ENCODE data around the gene PASK. TPM values are rescaled to one million over a fixed set of nuclear protein-coding genes. Genes with fewer than 3 reads are reported as not detected.

Gene PASK
- total RNA-seq, 1 experiment from 2014 or later, result 21.1 TPM

DNA sequence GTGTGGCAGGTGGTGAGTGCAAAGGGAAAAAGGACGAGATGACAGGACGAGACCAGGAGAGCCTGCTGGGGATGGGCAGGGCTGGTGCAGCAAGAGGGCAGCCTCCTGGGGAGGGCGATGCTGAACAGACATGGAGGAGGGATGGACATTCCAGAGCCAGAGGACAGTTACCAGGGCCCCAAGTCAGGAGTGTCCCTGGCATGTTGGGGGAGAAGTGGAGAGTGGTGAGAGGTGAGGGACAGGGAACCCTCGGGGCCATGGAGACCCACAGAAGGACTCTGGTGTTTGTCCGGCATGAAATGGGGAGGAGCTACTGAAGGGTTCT is 66.2 kb downstream of the PASK start:
- Histone ChIP-seq H3K27me3 (replicated peaks; ENCODE audit: control insufficient read depth, insufficient read depth, low read length) (no peaks in the 10 kb centered on the region), H3K36me3 (ENCODE audit: control insufficient read depth, insufficient read depth, low read length) (no peaks in the 10 kb centered on the region), H3K4me1 (no peaks in the 10 kb centered on the region), H3K4me3 (ENCODE audit: low read depth, low read length) (no peak overlapping the region), H3K9me3 (no peaks in the 10 kb centered on the region)
- BruUV-seq (replicated peaks), result no TSS peak
- CTCF ChIA-PET, result no interaction called here
- Mint-ChIP-seq H3K27ac (ENCODE audit: unreplicated experiment) (no peak overlapping the region), H3K27me3 (ENCODE audit: insufficient read depth, unreplicated experiment) (no peaks in the 10 kb centered on the region), H3K4me1 (ENCODE audit: low read depth, unreplicated experiment) (no peaks in the 10 kb centered on the region), H3K9me3 (ENCODE audit: unreplicated experiment) (no peaks in the 10 kb centered on the region), H3K36me3 (ENCODE audit: insufficient read depth, unreplicated experiment) (no peaks in the 10 kb centered on the region), H3K4me3 (ENCODE audit: unreplicated experiment) (no peak overlapping the region)
- no peak for DNase-seq
- no peak for TF ChIP-seq CTCF (IDR thresholded peaks at IDR 0.05; ENCODE audit: insufficient read depth in 1 of 2, low read depth in 1 of 2, low read length in 1 of 2, severe bottlenecking in 1 of 2, unreplicated experiment in 1 of 2)
- intact Hi-C loops (cut with micrococcal nuclease; ENCODE audit: unreplicated experiment), result no loop called here
- POLR2A ChIA-PET, result no interaction called here

GRCh38 chr2:241082341-241083090 is 66.8 kb downstream of the PASK start:
- Mint-ChIP-seq H3K27ac (ENCODE audit: unreplicated experiment) (no peak overlapping the region), H3K9me3 (ENCODE audit: unreplicated experiment) (no peaks in the 10 kb centered on the region), H3K36me3 (ENCODE audit: insufficient read depth, unreplicated experiment) (no peaks in the 10 kb centered on the region), H3K4me3 (ENCODE audit: unreplicated experiment) (no peak overlapping the region), H3K4me1 (ENCODE audit: low read depth, unreplicated experiment) (no peaks in the 10 kb centered on the region), H3K27me3 (ENCODE audit: insufficient read depth, unreplicated experiment) (no peaks in the 10 kb centered on the region)
- DNase-seq, result no peak
- ChIA-PET CTCF (no interaction called here), POLR2A (no interaction called here)
- no peaks in the 10 kb centered on the region for H3K4me1 ChIP-seq
- H3K9me3 ChIP-seq, result no peaks in the 10 kb centered on the region
- BruUV-seq (replicated peaks), result no TSS peak
- H3K27me3 ChIP-seq (replicated peaks; ENCODE audit: control insufficient read depth, insufficient read depth, low read length), result no peaks in the 10 kb centered on the region
- no peaks in the 10 kb centered on the region for H3K36me3 ChIP-seq (ENCODE audit: control insufficient read depth, insufficient read depth, low read length)
- intact Hi-C loops (cut with micrococcal nuclease; ENCODE audit: unreplicated experiment), result no loop called here
- no peak overlapping the region for H3K4me3 ChIP-seq (ENCODE audit: low read depth, low read length)
- TF ChIP-seq CTCF (IDR thresholded peaks at IDR 0.05; ENCODE audit: insufficient read depth in 1 of 2, low read depth in 1 of 2, low read length in 1 of 2, severe bottlenecking in 1 of 2, unreplicated experiment in 1 of 2), result no peak

DNA sequence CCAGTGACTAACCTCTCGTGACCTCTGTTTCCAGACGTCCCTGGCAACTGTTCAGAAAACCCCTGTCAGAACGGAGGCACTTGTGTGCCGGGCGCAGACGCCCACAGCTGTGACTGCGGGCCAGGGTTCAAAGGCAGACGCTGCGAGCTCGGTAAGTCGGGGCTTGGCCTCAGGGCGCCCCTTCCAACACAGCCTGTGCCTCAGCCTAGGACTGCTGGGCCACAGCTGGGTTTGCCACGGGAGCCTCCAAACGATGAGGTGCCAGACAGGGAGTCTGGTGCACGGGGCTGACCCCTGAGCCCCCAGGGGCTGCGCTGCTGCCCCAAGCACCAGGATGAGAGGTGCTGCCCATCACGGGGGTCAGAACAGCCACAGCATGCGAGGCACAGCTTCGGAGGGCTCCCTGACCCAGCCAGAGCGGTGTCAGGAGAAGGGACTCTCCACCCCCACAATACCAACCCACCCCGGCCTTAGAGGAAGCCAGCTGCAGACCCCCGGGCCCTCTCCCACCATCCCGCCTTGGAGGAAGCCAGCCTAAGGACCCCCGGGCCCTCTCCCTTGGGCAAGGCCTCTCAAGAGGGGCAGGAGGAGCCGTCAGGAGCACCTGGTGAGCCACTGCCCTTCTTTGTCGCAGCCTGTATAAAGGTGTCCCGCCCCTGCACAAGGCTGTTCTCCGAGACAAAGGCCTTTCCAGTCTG is 67.5 kb downstream of the PASK start:
- Mint-ChIP-seq H3K36me3 (ENCODE audit: insufficient read depth, unreplicated experiment) (no peaks in the 10 kb centered on the region), H3K27ac (ENCODE audit: unreplicated experiment) (no peak overlapping the region), H3K4me1 (ENCODE audit: low read depth, unreplicated experiment) (no peaks in the 10 kb centered on the region), H3K27me3 (ENCODE audit: insufficient read depth, unreplicated experiment) (no peaks in the 10 kb centered on the region), H3K9me3 (ENCODE audit: unreplicated experiment) (no peaks in the 10 kb centered on the region), H3K4me3 (ENCODE audit: unreplicated experiment) (no peak overlapping the region)
- ChIA-PET POLR2A (no interaction called here), CTCF (no interaction called here)
- intact Hi-C loops (cut with micrococcal nuclease; ENCODE audit: unreplicated experiment), result no loop called here
- no peak for TF ChIP-seq CTCF (IDR thresholded peaks at IDR 0.05; ENCODE audit: insufficient read depth in 1 of 2, low read depth in 1 of 2, low read length in 1 of 2, severe bottlenecking in 1 of 2, unreplicated experiment in 1 of 2)
- no TSS peak for BruUV-seq (replicated peaks)
- no peaks in the 10 kb centered on the region for H3K9me3 ChIP-seq
- H3K4me3 ChIP-seq (ENCODE audit: low read depth, low read length), result no peak overlapping the region
- H3K4me1 ChIP-seq, result no peaks in the 10 kb centered on the region
- H3K36me3 ChIP-seq (ENCODE audit: control insufficient read depth, insufficient read depth, low read length), result no peaks in the 10 kb centered on the region
- no peaks in the 10 kb centered on the region for H3K27me3 ChIP-seq (replicated peaks; ENCODE audit: control insufficient read depth, insufficient read depth, low read length)
- no peak for DNase-seq

Data from Caco-2 (cell line).